Stimulated activated CD4-positive, alpha-beta T cell treated with anti-CD3 and anti-CD28 coated beads, Interleukin-1b, Interleukin-23, amount 100 ng/mL, for 1 hour (primary cell): ENCODE results near the gene CBX3.
"Not testable (repeated sequence)": the region's sequence is repeated elsewhere in the genome, so short reads cannot be mapped to it uniquely, and the experiment has no call there.

Source experiments
- DNase-seq, 2 donors: peaks; one replicate each; pipeline ENCODE4 v3.0.0-alpha.2; 2020; ENCODE audit warnings: low read depth in 2 of 2

CBX3 gene

DNA sequence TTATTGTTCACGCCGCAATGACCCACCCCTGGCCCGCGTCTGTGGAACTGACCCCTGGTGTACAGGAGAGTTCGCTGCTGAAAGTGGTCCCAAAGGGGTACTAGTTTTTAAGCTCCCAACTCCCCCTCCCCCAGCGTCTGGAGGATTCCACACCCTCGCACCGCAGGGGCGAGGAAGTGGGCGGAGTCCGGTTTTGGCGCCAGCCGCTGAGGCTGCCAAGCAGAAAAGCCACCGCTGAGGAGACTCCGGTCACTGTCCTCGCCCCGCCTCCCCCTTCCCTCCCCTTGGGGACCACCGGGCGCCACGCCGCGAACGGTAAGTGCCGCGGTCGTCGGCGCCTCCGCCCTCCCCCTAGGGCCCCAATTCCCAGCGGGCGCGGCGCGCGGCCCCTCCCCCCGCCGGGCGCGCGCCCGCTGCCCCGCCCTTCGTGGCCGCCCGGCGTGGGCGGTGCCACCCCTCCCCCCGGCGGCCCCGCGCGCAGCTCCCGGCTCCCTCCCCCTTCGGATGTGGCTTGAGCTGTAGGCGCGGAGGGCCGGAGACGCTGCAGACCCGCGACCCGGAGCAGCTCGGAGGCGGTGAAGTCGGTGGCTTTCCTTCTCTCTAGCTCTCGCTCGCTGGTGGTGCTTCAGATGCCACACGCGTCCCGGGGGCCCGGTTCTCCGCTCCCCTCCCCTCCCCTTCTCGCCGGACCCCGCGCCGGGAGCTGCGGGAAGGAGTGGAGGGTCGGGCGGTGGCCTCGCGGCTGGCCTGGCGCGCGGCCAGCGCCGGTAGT lies at the start of gene CBX3:
Gene CBX3 (plus strand): TSS at position 499 of the 772 bp plus-strand sequence. CDS start 1,254 bp downstream, outside the sequence.
- peak; percentile 59 to 62 for DNase-seq

DNA sequence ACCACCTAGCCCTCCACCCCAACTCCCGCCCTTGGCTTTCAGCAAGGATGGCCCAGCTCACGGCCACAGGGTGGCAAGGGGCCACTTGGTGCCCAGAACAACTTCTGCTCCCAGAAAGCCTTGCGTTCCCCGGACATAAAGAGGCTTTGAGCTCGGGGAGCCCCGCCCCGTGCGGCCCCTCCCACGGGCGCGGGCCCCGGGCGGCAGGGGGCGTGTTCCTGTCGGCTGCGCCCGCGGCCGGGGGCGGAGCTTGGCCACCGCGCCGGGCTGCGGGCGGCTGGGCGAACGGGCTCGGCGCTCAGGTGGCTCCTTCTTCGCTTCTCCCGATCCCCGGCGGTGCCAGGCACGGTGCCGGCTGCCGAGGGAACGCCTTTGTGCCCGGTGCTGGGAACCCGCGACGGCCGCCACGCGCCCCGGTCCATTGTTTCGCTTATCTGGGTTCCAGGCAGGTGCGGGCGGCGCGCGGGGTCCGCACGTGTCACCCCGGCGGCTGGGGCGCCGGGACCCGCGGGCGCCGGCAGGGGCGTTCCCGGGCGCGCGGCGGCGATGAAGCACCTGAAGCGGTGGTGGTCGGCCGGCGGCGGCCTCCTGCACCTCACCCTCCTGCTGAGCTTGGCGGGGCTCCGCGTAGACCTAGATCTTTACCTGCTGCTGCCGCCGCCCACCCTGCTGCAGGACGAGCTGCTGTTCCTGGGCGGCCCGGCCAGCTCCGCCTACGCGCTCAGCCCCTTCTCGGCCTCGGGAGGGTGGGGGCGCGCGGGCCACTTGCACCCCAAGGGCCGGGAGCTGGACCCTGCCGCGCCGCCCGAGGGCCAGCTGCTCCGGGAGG lies 49.4 kb upstream of the CBX3 start, which contains the start of gene NFE2L3:
Gene NFE2L3 (plus strand): TSS at position 246 of the 829 bp plus-strand sequence. CDS start 301 bp downstream, at position 547.
- peak; percentile 55 to 74 for DNase-seq

GRCh38 chr7:26152782-26153240 lies 48.7 kb upstream of the CBX3 start:
- not testable (repeated sequence) for DNase-seq

DNA sequence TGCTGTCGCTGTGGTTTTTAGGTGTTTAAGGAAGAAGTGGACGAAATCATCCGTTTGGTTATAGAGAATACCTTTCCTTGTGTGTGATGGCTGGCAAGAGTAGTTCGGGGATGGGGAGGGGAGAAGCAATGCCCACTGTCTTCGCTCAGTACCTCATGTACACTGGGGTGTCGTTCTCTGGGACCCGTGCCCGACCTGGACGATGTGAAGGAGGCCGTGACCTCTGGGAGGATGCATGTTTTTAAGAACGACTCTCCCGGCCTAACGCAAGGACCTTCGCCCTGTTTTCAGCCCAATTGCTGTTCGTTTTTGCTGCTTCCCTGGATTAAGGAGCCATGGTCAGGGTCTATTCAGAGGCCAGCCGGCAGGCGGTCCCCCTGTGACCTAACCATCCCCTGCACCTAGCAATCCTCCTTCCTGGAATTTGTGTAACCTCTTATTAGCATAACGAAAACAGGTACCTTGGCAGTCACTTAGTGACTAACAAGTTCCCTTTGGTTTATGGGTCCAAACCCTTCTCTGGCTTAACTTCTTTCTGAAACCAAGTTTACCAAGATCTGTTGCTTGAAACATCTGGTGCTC lies 48.2 kb upstream of the CBX3 start:
- no peak for DNase-seq

DNA sequence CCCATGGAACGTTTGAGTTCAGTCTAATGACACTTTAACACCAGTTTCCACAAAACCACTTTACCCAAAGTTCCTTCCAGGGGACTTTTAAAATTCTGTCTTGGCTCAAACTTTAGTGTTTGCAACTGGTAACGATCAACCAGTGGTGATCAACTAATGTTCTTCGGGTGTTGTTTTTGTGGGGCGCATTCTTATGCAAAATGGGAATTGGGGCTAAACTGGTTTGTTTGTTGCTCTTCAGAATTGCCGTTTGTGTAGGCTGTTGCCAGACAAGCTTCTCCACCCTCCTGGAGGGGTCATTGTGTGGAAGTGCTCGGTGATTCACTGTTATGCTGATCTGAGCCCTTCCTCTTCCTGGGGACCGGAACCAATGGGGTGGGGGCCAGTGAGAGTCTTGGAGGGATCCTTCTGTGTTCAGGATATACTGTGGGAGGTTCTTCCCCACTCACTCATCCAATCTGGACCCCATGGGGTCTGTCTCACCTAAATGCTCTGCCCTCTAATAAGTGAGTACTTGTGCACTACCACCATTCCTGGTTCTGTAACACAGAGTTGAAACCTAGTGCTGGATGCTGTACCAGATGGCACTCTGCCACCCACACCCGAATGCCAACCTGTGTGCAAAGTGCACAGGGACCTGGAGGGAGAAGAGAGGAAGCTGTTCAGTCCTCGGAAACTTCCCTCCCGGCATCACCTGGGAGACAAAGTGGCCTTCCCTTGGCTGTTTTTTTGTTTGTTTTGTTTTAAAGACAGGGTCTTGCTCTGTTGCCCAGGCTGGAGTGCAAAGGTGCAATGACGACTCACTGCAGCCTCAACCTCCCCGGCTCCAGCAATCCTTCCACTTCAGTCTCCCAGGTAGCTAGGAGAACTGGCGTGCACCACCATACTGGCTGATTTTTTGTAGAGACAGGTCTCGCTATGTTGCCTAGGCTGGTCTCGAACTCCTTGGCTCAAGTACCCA lies 47.4 kb upstream of the CBX3 start:
- DNase-seq: no peak

GRCh38 chr7:26155531-26156375 lies 45.8 kb upstream of the CBX3 start:
- DNase-seq: no peak

- DNase-seq: no peak
Measured at GRCh38 chr7:26156451-26157420, 44.8 kb upstream of the CBX3 start.

- DNase-seq: no peak
Measured at GRCh38 chr7:26157520-26158105, 43.9 kb upstream of the CBX3 start.

DNA sequence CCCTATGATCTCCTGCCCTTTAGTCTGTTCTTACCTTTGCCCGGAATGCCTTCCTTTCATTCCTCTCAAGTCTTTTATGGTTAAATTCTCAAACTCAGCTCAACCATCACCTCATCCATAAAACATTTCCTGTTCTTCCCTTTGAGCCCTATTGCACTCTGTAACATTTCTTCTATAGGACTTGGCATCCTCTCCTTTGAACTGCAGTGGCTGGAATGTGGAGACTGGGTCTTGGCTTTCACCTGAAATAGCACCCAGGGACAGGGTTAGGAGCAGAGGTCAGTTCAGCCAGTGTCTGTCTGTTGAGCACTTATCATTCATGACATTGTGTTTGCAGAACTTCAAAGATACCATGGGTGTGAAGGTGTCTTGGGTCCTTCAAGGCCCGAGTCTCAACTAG lies 42.3 kb upstream of the CBX3 start:
- DNase-seq: no peak

DNA sequence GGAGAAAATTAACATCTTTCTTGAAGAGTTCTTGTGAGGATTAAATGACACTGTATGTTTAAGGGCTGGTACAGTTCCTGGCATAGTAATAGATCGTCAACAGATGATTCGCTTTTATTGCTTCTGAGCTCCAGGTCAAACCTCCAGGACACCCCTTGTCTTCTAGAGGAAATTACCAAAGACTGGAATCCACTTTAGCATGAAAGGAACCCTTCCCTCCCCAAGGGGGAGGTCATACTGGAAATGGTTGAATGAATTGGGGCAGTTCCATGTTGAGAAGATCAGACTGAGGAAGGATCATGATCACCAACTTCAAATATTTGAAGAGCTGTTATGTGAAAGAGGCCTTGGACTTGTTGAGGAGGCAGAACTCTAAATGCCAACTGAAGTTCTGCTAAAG lies 40.6 kb upstream of the CBX3 start:
- DNase-seq: no peak

GRCh38 chr7:26162431-26162830 lies 39.1 kb upstream of the CBX3 start:
- DNase-seq: no peak

- DNase-seq: not testable (repeated sequence)
Measured at GRCh38 chr7:26163804-26164203, 37.7 kb upstream of the CBX3 start.

DNA sequence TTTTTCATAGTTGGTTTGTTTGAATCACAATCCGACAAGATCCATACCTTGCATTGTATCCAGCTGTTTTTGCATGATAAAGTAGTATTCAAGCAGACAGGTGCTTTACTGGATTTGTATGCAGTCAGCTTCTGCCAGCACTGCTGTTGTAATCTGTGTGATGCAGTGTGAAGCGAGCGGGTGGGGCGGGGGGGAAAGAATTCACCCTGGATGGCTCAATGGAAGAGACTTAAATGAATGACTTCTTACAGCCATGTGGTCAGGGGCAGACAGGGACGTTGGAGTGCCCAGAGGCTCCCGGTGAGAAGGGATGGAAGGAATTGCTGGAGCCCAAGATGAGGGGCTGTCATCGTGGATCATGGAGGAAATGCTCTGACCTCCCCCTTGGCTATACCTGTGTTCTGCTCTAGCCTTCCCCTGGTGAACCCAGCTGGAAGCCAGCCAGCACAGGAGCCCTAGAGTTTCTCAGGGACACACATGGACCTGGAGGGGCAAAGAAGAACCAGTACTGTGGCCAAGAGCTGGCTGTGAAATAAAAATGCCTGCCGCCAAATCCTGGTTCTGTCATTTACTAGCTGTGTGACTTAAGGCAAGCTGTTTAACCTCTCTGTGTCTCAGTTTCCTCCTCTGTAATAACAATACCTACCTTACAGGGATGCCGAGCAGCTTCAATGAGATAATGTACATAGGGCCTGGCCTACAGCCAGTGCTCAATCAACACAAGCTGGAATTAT lies 35.4 kb upstream of the CBX3 start:
- DNase-seq: no peak

DNA sequence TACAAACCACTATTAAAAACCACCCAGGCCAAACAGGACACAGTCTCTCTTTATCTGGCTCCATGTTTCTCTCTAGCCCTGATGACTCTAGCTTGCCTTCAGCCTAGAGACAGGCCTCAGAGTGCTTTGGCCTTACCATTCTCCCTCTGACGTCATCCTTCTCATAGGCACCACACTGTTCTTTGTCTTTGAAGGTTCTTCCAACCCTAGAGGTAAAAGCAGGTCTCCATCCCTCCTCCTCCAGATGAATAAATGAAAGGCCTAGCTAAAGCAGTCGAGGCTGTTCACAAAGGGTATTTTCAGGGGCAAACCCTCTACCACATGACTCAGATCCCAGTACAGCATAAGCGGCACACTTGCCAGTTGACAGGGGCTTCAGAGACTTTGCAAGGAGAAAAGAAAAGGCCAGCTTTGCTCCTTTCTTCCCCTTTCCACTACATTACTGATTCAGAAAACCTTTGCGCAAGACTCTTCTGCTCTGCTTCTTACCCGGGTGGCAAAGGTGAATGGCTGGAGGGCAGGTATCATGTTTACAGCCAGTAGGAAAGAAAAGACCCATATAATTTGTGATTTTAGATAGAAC lies 34.8 kb upstream of the CBX3 start:
- DNase-seq: no peak

- DNase-seq: no peak
Measured at GRCh38 chr7:26167303-26167934, 34.1 kb upstream of the CBX3 start.

DNA sequence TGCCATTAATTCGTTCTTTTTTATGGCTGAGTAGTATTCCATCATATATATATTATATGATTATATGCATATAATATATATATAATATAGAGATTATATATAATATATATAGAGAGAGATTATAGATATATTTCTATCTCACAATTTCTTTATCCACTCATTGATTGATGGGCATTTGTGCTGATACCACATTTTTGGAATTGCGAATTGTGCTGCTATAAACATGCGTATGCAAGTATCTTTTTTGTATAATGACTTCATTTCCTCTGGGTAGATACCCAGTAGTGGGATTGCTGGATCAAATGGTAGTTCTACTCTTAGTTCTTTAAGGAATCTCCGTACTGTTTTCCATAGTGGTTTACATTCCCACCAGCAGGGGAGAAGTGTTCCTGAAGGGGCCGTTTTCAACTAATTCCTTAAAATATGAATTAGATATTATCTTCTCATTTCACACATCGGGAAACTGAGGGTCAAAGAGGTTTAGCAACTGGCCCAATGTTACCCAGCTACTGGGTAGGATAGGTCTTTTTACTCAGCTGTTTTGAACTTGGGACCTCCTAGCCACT lies 33.0 kb upstream of the CBX3 start:
- no peak for DNase-seq

- DNase-seq: no peak
Measured at GRCh38 chr7:26169271-26169670, 32.3 kb upstream of the CBX3 start.
